Fibroblast of skin of back (primary cell): ENCODE data around the gene PRIM2.
"Not testable (repeated sequence)": the region's sequence is repeated elsewhere in the genome, so short reads cannot be mapped to it uniquely, and the experiment has no call there.

Source experiments
- DNase-seq: peaks from one replicate; pipeline ENCODE4 v3.0.0-alpha.2; 2013

Gene PRIM2

DNA sequence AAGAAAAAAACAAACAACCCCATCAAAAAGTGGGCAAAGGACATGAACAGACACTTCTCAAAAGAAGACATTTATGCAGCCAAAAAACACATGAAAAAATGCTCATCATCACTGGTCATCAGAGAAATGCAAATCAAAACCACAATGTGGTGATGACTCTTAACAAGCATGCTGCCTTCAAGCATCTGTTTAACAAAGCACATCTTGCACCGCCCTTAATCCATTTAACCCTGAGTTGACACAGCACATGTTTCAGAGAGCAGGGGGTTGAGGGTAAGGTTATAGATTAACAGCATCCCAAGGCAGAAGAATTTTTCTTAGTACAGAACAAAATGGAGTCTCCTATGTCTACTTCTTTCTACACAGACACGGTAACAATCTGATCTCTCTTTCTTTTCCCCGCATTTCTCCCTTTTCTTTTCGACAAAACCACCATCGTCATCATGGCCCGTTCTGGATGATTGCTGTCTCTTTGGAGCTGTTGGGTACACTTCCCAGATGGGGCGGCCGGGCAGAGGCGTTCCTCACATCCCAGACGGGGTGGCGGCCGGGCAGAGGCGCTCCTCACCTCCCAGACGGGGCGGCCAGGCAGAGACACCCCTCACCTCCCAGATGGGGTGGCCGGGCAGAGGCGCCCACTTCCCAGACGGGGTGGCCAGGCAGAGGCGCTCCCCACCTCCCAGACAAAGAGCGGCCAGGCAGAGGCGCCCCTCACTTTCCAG, 7.2 kb upstream of the PRIM2 start:
- peak; percentile 81 for DNase-seq

DNA sequence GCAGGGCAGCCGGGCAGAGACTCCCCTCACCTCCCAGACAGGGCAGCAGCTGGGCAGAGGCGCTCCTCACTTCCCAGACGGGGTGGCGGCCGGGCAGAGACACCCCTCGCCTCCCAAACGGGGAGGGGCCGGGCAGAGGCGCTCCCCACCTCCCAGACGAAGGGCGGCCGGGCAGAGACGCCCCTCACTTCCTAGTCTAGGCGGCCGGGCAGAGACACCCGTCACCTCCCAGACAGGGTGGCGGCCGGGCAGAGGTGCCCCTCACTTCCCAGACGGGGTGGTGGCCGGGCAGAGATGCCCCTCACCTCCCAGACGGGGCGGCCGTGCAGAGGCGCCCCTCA, 6.6 kb upstream of the PRIM2 start:
- DNase-seq = no peak

DNA sequence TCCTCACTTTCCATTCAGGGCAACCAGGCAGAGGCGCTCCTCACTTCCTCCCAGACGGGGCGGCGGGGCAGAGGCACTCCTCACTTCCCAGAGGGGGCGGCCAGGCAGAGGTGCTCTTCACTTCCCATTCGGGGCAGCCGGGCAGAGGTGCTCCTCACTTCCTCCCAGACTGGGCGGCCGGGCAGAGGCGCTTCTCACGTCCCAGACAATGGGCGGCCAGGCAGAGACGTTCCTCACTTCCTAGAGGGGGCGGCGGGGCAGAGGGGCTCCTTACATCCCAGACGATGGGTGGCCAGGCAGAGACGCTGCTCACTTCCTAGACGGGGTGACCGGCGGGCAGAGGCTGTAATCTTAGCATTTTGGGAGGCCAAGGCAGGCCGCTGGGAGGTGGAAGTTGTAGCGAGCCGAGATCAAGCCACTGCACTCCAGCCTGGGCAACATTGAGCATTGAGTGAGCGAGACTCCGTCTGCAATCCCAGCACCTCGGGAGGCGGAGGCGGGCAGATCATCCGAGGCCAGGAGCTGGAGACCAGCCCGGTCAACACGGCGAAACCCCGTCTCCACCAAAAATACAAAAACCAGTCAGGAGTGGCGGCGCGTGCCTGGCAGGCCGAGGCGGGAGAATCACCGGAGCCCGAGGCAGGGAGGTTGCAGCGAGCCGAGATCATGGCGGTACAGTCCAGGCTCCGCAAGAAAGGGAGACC, 6.0 kb upstream of the PRIM2 start:
- not testable (repeated sequence) for DNase-seq

DNA sequence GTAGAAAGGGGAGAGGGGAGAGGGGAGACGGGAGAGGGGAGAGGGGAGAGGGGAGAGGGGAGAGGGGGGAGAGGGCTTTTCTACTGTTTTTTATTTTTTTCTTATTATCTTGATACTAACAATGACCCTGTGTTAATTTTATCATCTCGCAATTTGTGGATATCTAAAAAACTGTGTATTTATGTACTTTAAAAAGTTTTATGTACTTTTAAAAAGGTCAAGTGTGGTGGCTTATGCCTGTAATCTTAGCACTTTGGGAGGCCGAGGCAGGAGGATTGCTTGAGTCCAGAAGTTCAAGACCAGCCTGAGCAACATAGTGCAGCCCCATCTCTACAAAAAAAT, 5.5 kb upstream of the PRIM2 start:
- DNase-seq = no peak

DNA sequence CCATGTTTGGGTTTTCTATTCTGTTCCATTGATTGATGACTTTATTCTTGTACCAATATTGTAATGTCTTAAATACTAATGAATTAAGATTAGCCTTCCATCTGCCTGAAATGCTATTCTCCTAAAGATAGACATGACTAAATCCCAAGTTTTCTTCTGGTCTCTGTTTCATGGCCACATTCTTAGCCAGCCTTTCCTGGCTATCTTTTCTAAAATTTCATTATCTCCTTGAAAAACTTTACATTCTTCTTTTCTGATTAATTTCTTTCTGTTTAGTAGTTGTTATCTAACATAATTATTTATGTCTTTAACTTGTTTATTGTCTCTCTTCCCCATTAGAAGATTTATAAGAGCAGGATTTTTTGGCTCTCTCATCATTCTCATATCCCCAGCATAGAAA, 4.4 kb upstream of the PRIM2 start:
- DNase-seq = peak; percentile 11

DNA sequence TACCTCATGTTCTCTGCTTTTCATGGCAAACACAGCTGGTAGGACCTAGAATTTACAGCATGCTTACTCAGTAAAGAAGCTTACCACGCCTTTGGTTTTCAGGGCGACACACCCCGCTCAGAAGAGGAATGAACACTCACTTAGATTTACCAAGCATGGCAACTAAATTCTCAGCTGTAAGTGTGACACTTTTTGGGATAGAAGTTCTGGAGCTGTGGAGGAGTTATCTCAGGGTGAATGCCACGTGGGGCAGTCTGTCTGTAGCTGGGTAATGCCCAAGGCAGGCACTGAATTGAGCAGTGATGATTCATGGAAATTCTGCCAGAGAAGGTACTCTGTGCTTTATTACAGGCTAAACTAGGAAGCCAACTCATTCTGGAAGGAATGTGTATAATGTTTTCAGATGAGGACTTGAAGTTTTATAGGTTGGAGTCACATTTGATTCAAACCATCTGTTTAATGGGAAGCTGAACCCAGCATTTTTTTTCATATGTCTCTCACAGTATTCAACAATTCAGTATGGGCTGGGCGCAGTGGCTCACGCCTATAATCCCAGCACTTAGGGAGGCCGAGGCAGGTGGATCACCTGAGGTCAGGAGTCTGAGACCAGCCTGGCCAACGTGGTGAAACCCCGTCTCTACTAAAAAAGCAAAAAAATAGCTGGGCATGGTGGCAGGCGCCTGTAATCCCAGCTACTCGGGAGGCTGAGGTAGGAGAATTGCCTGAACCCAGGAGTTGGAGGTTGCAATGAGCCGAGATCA, 3.5 kb upstream of the PRIM2 start:
- DNase-seq = peak; percentile 100

DNA sequence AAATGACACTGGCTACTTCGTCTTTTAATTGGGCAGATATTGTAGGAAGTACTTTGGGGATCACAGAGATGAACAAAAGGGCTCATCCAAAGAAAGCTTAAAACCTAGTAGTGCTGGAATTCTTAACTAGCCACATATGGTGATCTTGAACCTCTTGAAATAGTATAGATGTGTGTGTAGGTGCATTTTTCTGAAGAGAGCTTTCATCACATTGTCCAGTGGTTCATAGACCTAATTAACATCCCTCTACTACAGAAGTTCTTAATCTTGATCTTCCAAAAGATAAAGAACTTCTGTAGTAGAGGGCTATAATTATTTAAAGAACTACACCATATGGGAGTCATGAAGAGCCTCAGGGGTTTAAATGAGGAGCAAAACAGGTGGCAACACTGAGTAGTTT, 2.3 kb upstream of the PRIM2 start:
- peak; percentile 11 for DNase-seq

DNA sequence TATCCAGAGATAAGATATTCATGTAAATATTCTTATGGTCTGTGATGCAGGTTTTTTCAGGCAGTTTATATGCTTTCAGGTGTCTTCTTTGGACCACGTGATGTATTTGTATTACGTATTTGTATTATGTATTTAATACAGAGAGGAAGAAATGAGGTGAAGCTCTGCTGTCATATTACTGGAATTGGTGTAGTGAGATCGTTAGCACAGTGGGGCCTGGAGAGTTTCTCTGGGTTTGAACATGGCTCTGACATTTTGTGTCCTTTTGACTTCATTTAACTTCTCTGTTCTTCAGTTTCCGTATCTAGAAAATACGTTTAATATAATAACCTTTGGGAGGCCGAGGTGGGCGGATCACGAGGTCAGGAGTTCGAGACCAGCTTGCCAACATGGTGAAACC, 1.6 kb upstream of the PRIM2 start:
- DNase-seq = no peak

DNA sequence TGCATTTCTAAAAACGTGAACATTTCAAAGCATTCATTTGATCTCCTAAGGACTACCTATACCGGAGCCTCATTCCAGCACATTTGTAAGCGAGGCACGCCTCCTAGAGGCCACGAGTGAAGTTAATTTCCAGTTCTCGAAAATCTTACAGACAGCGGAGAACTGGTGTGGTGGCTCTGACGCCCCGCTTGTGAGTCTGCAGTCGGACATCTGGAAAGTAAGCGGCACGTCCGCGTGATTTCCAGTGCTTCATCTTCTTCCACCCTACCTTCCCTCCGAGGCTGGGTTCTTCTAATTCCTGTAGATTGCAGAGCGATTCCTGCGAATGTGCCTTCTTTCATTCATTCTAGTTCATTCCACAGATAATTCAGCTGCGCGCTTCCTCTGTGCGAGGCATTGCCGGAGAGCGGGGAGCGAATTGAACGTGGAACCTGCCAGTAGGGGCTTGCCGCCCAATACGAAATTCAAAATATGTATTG, 810 bp upstream of the PRIM2 start:
- DNase-seq = peak; percentile 92

DNA sequence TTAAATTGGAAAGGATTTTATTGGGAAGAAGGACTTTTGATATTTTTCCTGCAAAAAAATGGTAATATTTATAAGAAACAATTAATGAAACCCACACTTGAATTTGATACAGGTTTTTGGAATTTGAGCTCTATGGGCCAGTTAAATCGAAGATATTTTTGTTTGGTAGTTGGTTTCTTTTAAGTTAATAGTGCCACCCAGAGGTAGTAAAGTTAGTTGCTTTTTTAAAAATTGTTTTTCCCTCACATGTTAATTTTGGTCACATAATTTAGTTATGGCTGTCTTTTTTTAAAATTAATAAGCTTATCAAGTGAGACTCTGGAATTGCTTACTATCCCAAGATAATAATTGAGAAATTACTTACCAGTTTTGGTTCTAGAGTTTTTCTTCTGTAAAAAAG, 7.1 kb downstream of the PRIM2 start:
- peak; percentile 22 for DNase-seq

DNA sequence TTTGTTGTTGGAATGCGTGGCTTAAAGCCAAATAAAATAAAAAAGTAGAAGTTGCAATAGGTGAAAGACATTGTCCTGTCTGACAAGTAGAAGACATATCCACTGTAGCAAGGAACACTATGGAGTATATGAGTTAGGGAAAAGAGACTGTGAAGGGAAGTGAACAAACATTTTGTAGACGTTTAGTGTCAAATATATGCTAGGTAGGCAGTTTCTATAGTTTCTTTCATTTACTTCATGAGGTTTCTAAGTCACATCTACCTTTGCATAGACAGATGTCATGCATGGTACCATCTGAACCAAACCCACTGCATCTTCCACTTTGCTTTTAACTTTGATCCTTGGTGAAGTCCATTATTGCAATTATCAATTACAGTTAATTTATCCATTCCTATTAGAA, 9.9 kb downstream of the PRIM2 start:
- DNase-seq = no peak

DNA sequence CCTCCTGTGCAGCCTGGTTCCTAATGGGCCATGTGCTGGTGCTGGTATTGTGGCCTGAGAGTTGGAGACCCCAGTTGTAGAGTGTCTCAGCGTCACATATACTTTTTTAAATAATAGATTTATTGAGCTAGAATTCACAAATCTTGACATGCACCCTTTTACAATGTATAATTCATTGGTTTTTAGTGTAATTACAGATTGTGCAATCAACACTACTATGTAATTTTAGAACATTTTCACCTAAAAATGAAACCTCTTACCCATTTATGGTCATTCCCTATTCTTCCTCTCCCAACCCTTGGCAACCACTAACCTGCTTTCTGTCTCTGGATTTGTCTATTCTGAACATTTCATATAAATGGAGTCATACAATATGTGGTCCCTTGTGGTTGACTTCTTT, 10.6 kb downstream of the PRIM2 start:
- DNase-seq = no peak

DNA sequence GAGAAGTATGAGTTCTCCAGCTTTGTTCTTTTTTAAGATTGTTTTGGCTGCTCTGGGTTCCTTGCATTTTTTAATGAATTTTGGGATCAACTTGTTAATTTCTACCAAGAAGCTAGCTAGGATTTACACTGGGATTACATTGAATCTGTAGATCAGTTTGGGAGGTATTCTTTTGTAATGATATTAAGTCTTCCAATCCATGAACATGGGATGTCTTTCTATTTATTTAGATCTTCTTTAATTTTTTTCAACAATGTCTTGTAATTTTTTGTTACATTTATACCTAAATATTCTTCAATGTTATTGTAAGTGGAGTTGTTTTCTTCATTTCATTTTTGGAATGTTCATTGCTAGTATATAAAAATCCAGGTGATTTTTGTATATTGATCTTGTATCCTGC, 12.5 kb downstream of the PRIM2 start:
- DNase-seq = no peak

DNA sequence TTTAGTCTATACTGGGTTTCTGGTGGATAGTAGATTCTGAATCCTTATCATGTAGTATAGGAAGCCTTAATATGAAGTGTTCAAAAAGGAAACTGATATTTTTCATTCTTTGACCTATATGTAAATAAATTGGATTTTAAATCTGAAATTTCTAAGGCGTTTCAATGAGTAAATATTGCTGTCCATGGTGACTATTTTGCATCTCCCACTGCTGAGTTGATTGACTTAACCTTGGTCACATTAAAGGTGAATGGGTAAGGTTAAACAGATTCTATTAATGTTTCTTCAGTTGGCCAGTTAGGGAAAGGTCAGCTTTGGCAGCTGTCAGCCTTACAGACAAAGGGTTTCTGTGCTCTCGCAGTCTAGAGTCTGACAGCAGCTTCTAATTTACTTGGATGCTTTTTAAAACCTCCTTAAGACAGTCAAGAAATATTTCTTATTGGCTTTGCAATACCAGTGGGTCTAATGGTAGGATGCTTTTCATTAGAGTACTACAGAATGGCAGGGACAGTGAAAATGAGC, 24.8 kb downstream of the PRIM2 start:
- DNase-seq = no peak

DNA sequence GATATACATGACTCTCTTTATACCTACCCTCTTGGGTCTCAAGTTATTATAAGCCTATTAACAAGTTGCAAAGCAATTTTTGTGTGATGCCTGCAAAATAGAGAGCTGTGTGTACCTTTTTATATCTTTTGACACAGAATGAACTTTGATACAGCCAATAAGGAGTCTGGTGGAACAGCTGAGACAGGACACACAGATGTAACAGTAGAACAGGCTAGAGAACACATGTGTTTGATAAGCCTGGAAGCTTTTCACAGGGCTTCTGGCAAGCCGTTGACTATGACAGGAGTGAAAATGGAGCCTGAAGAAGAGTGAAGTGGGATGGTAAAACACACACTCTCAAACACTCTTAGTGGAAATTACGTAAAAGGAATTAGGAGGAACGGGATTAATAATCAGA, 25.9 kb downstream of the PRIM2 start:
- DNase-seq = not testable (repeated sequence)

DNA sequence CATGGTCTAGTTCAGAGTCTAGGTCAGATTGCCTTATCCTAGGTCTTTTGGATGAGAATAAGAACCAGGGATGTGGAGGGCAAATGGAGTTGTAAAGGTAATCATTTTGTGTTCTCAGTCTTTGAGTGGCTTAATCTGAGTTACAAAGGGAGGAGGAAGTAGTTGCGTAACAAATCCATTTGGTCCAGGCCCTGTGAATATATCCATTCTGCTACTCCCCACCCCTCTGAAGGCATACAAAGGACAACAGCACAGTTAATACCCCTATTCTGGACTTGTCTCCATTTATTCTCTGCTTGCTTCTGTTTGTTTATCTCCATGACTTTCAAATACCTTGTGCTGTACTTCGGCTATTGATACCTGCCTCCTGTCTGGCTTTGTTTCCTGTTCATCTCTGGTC, 29.3 kb downstream of the PRIM2 start:
- not testable (repeated sequence) for DNase-seq

DNA sequence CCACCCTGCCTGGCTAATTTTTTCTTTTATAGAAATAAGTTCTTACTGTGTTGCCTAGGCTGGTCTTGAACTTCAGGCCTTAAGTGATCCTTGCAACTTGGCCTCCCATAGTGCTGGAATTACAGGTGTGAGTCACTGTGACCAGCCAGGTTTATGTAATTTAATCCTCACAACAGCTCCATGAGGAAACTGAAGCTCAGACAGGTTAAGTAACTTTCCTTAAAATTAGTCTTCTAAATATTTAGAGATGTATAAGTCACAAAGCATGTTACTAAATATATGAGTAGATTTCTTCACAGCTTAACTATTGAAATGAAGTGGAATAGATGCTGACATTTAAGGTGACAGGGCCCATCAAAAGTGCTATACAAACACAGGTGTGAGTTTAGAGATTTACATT, 30.2 kb downstream of the PRIM2 start:
- not testable (repeated sequence) for DNase-seq

DNA sequence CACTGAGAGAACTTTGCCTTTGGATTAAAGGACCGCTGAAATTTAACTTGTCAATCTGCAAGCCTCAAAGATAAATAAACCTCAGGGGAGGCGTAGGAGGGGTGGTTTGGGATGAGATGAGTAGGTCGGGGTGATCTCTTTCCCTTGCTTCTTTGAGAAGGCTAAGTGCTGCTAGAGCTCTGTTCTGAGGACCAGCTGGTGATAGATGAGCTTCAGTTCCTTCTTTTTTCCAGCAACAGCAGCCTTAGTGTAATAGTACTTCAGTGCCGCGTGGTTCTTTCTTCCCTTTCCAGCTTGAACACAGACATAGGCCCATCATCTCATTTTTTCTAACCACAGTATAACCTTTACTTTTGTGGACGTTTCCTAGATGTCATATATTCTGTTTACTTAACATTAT, 33.0 kb downstream of the PRIM2 start:
- not testable (repeated sequence) for DNase-seq

DNA sequence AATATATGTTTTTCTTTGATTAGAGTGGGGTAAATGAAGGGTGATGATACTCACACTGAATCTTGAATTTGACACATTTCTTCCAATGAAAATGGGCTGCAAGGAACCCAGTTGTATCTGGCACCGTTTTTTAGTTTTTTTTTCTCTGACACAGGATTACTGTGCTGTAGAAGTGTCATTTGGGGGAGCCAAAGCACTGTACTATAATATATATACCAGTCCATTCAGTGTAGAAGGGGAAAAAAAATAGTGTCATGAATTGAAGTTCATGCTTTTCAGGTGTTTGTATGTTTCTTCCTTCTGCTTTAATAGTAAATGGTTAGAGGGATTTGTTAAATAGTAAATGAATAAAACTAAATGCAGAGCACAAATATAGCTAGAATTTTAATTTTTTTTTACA, 35.2 kb downstream of the PRIM2 start:
- DNase-seq = not testable (repeated sequence)

DNA sequence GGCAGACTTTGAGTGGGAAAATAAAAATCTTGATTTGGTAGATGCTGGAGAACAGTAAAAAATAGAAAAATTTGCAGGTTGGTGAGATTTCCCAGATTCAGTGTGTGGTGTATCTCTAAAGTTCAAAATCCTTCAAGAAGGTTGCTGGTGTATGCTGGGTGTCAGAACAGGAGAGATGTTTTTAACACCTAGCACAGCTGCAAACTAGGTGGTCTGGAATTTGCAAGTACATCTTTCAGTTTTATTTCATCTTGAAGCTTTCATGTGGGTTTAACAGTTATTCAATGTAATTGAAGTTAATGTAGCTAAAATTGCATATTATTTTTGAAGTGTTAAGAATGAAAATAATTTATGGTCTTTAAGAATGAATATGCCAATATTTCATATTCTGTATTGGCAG, 40.9 kb downstream of the PRIM2 start:
- DNase-seq = not testable (repeated sequence)

DNA sequence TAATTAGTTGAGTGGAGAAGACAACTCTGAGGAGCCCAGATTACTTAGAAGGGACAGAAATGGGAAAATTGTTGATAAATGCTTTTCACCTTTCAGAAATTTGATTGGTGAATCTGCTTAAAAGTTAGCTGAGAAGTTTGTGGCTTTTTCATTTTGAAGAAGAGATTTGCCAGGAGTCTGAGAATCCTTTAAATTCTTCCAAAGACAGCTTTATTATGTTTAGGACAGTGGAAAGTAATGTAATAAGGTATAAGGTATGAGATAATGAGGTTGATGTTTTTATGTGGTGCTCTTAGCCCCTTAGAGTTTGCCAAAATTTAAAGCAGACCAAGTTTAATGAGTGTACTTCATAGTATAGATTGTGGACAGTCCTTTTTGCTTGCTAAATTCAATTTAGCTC, 42.3 kb downstream of the PRIM2 start:
- not testable (repeated sequence) for DNase-seq

DNA sequence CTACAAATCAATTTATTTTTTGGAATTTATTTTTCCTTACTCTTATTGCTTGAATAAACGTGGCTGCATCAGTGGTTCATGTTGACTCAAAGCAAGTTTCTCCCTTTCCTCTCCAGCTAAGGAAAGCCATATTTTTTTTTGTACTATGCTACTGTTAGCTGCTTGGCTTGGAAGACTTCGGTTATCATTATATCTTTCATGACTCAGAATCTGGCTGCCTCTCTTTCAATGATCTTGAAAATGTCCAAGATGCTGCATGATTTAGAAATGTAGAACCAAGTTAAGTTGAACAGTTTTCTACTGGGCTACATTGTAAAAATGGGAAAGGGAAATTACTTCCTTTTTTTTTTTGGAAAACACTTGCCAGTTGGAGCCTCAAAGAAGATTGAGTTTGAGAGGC, 44.9 kb downstream of the PRIM2 start:
- peak; percentile 1 for DNase-seq

DNA sequence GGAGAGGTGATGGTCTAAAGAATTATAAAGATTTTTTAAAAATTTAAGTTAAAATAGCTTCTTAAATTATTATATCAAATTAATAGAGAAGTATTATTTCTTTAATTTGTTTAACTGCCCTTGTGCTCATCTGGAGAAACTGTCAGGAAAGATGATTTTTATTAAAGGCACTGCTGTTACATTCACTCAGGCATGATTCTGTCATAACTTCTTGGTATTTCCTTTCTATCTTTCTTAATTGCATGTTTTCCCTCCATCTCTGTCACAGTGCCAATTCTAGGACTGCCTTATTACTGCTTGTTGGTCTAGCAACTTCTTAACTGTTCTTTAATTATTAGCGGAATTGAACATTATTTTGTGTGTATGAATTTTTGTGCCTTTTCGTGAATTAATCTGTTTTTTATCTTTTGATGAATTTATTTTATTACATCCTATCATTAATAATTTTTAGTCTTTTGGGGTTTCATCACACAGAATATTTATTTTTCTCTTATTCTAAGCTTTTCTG, 47.7 kb downstream of the PRIM2 start:
- DNase-seq = peak; percentile 53
